Loucy (cell line): ENCODE measurements around the gene MMRN2.

ENCODE experiments used
- EZH2phosphoT487 ChIP-seq: fragments of 200-600 bp; IDR thresholded peaks from 2 replicates; pipeline ENCODE4 v1.6.1; 2018; ENCODE audit warnings: antibody characterized with exemption, mild to moderate bottlenecking, moderate library complexity, borderline replicate concordance
- TF ChIP-seq, protein P1 (sequence below): fragments of 200-600 bp; sonication (generic); conservative IDR thresholded peaks from 2 replicates; pipeline ENCODE4 v1.5.1; 2014; ENCODE audit warnings: mild to moderate bottlenecking, antibody characterized with exemption, low read length

DNA sequence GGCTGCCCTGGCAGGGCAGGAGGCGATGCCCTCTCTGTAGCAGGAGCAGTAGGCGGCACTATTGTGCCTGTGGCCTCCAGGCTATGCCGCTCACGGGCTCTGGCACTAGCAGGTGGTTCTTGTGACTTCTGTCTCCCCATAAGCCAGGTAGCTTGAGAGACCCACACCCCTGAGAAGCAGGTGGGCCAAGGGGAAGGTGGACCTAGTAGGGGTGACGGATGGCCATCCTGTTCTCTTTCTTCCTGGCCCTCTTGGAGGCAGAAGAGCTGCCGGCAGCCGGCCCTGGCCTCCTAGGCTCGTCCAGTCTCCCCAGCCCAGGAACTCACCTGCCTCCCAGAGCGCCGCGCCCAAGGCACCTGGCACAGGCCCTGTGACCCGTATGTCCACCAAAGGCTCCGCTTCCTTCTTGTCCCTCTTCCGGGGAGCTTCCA, 15.4 kb downstream of the MMRN2 start:
- TF ChIP-seq, protein P1, sequence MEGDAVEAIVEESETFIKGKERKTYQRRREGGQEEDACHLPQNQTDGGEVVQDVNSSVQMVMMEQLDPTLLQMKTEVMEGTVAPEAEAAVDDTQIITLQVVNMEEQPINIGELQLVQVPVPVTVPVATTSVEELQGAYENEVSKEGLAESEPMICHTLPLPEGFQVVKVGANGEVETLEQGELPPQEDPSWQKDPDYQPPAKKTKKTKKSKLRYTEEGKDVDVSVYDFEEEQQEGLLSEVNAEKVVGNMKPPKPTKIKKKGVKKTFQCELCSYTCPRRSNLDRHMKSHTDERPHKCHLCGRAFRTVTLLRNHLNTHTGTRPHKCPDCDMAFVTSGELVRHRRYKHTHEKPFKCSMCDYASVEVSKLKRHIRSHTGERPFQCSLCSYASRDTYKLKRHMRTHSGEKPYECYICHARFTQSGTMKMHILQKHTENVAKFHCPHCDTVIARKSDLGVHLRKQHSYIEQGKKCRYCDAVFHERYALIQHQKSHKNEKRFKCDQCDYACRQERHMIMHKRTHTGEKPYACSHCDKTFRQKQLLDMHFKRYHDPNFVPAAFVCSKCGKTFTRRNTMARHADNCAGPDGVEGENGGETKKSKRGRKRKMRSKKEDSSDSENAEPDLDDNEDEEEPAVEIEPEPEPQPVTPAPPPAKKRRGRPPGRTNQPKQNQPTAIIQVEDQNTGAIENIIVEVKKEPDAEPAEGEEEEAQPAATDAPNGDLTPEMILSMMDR = no peak
- TF ChIP-seq EZH2phosphoT487 = no peak
